Measurements from ENCODE around the gene SRRD. TPM values are rescaled to one million over a fixed set of nuclear protein-coding genes. Genes with fewer than 3 reads are reported as not detected.

SRRD gene
- polyA plus RNA-seq, 10 donors, result 21.1 to 28.0 (median 24.6) TPM

DNA sequence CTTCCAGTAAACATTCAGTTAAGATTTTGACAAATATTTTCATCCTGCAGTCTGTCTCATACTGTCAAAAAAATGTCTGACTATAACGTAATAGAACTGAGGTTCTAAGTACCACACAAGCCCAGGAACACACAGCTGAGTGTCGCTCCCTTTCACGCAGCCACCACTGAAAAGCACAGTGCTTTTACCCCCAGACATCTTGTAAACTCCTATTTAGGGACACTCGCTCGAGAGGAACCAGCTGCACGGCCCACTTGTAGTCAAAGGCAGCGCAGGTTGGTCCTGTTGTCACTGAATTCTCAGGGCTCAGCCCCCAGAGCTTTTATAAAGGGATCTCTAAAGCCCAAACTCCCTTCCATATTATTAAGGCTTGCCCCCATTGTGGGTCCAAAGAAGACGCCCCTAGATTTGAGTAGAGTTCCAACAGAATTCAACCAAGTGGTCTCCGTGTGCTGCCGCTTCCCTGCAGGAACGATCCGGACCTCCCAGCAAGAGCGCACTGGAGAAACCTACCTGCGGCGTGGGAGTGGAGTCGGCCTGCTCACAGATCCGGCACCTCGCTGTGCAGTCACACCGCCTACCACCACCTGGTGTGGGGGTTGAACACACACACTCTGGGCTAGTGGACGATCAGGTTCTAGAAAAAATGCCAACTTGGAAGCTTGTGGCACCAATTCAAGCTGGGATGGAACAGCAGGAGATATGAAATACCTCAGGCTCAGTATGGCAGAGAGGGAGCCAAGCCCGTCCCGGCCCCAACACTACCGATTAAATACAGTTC lies 31.3 kb upstream of the SRRD start:
- no peak for DNase-seq

DNA sequence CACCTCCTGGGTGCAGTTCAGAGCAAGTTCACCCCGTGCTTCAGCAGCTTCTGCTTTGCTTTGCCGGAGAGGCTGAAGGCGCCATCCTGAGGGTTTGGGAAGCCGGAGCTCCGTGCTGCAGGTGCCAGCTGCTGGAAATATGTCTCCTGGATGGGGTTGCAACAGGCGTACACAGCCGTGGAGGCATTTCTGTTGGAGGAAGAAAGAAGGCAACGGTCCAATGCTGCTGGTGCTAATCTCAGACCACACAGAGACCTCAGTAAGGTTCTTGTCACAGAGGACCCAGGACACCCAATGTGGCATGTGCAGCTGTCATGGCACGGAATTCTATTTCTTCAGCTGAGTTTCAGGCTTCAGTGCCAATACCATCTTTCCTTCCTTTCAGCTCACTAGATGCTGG lies 30.5 kb upstream of the SRRD start:
- no peak for DNase-seq

DNA sequence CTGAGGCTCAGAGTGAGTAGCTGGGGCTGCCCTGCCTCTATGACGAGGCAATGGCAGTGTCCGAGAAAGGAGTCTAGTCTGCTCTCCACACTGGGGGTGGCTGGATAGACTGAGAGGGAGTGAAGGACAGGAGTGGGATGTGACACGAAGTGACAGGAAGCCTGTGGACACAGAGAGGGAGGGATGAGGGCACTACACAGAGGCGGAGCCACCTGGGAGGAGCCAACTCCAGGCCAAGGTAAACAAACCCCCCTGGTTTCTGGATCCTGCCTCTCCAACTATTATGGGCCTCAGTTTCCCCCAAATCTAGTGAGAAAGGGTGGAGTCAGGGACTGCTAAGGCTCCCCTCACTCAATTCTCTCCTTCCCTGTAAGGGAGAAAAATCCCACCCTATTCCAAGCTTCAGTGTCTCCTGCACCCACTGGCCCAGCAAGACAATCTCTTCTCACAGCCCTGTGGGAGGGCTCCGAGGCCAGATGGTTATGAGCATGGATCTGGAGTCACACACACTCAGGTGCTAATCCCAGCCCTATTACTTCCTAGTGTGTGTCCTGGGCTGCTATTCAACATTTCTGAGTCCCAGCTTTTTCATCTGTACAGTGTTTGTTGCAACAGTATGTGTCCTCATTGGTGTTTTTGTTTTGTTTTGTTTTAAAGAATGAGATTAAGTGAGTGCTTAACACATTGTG lies 29.7 kb upstream of the SRRD start:
- DNase-seq, result no peak

DNA sequence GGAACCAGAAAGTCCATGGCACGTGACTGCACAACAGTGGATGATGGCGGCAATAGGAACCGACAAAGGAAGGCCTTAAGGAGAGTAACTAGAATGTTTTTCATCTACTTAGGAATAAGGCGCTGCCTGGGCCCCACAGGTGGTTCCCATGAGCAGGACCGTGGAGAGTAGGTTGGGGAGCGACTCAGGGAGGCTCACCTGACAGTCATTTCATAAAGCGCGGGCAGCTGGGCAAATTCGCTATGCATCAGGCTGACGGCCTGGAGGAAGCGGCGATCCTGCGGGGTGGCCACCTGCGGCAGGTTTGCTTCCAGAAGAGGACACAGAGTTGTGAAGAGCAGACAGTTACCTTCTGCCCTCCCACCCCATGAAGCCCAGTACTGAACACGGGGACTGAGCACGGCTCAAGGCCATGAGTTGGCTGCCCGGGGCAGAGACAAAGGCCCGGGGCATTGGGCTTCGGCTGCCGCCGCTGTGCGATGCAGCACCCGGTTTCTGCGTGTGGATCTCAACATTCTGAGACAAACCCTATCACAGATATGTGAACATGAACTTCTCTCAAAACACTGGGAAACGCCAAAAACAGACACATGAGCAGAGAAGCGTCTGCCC lies 25.9 kb upstream of the SRRD start:
- DNase-seq, result no peak

DNA sequence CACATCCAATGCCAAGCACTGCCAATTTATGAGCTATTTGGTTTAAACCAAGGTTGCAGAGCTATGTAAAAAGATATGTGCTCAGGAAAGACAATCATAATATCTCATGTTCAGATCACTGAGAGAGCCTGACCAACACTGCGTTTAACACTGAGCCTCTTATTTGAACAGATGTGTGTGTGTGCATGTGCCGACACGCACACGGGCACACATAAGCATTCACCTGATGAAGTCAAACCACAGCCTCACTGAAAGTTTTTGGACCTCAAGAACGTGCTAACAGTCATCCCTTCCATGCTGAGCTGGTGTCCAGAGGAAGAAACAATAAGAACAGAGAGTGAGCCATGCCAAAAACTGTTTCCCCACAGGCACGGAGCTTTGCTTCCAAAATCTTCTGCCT lies 23.5 kb upstream of the SRRD start:
- no peak for DNase-seq

DNA sequence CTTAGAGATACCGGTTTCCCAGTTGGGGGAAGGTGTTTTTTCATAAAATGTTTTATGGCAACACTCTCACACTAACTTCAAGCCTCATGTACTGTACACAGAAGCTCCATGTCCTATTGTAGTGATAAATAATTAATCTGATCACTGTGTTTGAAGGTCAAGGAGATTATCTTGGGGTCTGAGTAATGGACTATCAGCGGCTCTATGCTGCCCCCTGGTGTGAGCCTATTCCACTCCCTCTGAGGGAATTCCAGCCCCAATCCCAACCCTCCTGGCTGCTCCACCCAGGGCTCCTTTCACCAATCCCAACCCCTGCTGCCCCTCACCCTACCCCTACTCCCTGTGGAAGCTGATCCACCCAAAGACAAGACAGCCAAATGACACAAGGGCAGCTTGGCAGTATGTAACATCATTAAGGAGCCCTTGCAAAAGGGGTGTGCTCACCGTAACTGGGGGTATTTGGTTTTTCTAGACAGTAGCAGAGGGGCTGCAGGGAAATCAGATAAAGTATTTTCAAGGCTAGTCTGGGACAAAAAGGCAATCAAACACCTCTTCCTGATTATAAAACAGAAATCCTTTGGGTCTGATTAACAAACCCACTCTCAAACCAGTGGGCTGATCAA lies 22.4 kb upstream of the SRRD start:
- DNase-seq, result peak; percentile 41 to 65 (median 52)

DNA sequence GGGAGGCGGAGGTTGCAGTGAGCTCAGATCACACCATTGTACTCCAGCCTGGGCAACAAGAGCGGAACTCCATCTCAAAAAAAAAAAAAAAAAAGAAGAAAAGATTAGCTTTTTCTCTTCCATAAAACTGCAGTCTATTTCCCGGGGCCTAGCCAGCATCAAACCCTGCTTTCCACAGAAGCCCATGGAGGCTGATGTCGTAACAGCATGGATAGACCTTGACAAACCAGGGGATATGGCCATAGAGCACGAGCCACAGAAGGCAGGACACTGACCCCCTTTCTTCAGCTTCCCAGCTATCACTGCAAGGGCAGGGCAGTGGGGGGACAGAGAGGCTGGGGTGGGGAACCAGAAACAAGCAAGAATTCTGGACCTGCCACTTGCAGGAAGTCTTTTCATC lies 21.6 kb upstream of the SRRD start:
- no peak for DNase-seq

DNA sequence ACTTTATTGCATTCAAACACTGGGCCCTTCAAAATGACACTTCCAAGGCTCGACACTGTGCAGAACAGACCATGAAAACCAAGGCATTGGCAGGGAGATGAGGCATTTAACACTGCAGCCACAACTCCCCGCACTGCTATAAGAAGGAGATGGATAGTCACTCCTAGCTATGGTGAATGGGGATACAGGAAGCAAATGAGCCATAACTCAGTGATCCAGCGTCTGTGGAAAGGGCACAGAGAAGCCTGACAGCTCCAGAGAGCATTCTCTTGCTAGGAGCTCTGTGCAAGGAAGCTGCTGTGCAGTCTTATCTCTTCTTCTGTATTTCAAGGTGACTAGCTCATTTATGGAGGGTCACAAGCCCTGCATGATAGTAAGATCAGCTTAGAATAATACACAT lies 21.0 kb upstream of the SRRD start:
- no peak for DNase-seq

DNA sequence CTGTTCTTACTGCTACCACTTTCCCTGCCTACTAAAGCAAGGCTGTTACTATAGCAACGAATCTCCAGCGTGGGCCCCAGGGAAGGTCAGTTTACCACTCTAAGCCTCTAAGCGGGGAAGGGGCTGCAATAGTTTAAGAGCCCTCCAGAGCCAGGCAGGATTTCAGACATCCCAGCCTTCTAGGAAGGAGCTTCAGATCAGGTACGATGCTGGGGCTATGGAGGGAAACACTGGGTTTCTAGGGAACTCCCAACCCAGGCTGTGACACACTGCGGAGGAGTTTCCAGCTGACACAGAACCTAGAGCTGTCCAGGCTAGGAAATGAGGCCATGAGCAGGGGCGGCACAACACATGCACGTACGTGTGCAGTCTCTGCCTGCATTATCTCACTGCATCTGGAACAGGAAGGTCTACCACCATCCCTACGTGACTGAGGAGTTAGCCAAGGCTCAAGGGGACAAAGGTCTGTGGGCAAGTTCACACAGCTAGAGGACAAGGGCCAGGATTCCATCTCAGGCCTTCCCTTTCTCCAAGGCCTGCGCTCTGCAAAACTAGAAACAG lies 20.5 kb upstream of the SRRD start:
- DNase-seq, result no peak

DNA sequence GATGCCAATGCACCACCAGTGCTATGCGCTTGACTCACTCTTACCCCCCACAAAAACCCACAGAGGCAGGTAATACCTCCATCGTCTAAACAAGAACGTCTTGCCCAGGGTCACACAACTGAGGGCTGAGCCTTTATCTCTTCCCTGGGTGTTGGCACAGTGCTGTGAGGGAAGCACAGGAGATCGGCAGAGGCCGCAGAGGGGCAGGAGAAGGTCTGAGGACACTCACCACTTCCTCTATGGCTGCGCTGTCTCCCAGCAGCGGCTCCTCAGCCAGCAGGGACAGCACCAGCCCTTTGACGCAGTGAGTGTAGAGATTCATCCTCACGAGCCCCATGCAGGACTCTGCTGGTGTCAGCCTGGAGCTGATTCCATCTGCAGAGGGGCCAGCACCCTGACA lies 20.0 kb upstream of the SRRD start:
- no peak for DNase-seq

DNA sequence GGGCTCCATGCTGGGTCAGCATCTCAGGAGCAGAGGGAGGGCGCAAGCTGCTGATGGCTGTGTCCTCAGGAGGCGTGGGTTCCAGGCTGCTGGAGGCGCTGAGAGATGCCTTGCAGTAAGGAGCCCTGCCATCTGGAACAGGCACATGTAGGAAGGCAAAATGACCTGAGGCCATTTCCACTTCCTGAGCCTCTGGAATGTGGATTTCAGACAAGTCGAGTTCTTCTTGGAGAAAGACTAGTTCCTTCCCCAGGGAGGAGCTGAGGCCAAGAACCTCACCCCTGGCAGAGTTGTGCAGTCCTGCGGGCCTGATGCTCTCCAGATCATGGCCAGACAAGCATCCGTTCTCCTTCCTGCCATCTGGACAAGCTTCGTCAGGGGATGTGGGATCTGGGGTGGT lies 19.4 kb upstream of the SRRD start:
- DNase-seq, result no peak

DNA sequence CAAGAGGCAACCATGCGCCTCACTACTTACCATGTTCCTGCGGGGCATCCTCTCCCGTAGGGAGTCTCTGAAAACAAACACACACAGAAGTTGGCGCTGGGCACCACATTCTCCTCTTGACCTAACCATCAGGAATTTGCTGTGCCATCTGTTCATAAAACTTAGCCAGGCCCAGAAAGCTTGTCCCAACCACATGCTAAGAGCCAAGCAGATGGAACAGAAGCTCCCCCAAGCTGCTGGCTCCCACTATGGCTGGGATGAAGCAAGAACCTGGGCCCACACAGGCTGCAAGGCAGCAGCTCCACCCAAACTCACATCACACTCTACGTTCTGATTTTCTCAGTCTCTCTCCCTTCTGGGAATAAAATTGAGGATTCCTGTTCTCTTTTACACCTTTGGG lies 17.5 kb upstream of the SRRD start:
- no peak for DNase-seq

DNA sequence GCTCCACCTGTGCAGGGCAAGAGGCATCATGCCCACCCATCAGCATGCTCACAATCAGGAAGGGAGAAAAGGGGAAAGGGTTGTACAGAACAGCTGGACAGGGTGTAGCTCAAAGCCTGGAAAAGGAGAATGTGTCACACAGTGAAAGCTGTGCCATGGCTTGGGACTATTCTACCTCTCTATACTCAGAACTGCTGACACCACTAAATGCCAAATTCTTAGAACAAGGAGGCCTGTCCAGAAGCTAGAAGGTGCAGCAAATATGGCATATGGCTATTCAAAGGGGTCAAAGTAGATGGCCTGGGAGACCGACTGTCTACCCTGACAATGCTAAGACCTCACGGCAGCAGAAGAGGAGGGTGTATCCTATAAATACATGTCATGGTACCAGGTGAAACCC lies 12.9 kb upstream of the SRRD start:
- no peak for DNase-seq

DNA sequence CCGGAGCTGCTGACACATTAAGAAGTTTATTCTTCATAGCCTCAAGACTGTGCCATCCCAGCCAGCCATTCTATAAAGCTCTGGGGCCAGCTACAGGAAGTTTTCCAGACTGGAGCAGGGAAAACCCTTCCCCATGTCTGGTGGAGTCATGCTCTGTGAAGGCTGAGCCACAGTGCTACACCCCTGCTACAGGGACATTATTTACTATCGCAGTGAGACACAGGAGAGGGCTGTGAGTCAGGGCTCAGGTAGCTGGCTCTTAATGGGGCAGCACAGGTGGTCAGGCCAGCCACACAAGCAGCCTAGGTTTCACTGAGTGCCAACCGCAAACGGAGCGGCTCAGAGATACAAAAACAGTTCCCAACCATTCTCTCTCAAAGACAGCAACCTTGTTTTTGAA lies 12.2 kb upstream of the SRRD start:
- DNase-seq, result peak in 1 of 3 donors; percentile 64

DNA sequence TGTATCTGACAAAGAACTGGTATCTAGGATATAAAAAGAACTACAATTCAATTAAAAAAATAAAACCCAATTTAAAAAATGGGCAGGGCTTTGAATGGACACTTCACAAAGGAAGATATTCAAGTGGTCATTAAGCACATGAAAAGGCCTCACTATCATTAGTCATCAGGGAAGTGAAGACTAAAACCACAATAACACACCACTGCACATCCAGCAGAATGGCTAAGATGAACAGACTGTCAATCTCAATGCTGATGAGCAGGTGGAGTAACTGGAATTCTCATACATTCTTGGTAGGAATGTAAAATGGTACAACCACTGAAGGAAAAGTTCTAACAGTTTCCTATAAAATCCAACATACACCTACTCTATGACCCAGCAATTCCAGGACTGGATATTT lies 9.0 kb upstream of the SRRD start:
- no peak for DNase-seq

DNA sequence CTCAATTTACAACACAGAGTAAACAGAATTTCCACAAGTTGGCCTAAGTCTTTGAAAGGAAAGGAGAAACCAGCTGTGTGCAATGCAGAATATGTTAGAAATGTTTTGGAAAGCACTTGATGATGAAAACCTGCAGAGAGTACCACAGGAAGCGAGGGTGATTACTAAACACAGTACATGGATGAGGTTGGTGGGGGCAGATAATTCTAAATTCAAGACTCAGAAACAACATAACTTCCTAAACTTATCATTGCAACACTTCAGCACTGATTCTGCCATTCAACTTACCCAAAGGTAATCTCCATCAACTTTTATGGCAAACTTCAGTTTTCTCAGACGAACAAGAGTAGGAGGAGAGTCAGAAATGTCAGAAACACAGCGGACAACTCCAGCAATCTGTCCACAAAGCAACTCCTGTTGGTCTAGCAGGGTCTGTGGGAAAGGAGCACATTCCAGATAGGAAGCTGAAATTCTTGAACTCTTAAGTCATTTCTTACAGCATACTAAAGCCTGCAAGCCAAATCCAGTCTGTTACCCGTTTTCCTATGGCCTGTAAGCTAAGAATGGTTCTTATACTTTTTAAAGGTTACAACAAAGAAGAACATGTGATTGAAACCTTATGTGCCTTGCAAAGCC lies 6.9 kb upstream of the SRRD start:
- peak in 1 of 3 donors; percentile 39 for DNase-seq

DNA sequence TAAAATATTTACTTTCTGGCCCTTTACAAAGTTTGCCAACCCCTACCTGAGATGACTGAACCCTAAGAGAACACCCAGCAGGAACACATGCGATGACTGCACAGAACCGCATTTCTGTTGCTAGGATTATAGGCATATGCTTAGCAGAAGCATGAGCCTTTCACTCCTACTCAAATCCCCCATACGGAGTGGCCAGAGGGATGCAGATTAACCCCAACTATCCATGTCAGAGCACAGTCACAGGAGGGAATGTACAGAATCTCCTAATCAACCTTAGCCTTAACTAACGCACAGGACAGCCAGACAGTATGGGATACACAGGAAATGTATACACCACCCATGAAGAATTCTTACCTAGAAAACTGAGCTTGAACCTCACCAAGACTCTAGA lies 6.3 kb upstream of the SRRD start:
- DNase-seq, result no peak

DNA sequence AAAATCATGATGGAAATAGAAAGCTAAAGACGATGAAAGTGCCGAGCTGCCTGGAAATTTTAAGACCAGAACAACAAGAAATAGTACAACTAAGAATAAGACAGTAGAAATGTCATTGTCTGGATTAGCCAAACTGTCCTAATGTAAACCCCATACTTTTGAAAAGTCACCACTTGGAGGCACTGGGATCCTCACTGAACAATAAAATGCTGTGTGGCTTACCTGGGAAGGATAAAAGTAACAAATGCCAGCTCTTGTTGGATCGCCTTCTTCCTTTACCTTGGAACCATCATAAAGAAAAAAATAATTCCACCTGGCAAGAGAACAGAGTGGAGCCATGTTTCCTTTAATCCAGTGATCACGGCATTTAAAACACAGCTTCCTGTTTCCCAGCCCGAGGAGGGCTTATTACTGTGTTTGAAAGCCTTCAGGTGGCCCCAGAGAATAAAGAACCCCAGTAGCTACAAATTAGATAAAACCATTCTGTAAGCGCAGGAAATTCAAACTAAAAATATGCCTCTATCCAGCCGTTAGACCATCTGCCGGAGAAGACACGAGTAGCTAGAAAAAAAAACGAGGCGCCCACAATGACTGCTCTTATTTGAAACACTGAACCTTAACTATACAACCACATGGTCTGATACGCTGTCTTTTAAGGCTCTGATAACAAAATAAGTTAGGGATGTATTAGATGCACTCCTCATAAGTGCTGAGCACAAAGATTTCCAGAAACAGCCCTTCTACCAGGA lies 4.5 kb upstream of the SRRD start:
- no peak for DNase-seq

DNA sequence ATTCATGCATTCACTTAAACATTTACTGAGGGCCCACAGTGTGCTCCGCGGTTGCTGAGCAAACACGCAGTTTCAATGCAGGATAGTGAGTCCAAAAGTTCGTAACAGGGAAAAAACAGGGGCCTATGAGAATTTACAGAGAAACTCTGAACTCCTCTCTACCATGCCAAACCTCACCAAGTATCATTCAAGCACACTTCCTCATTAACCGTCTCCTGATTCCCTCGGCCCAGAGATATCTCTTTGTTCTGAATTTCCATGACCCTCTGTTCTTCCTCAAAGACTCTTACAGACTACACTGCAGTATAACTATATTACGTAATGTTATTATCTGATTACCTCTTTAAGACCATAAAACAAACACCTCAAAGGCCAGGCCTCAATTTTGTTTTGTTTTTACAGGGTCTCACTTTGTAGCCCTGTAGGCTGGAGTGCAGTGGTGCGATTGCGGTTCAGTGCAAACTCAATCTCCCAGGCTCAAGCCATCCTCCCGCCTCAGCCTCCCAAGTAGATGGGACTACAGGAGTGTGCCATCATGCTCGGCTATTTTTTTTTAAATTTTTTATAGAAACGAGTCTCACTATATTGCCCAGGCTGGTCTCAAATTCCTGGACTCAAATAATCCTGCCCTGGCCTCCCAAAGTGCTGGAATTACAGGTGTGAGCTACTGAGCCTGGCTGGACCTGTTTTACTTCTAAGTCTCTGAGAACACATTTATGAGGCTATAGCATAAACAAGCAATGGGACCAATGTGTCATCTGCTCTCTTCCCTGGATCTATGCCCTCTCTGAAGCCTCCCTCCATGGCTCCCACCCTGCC lies 3.7 kb upstream of the SRRD start:
- no peak for DNase-seq

DNA sequence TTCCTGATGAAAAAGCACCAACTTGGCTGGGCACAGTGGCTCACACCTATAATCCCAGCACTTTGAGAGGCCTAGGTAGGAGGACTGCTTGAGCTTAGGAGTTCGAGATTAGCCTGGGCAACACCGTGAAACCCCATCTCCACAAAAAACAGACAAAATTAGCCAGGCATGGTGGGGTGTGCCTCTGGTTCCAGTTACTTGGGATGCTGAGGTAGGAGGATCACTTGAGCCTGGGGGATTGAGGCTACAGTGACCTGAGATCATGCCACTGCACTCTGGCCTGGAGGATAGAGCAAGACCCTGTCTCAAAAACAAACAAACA lies 3.1 kb upstream of the SRRD start:
- DNase-seq, result no peak
